OCI-M2 (cell line): ENCODE measurements around the gene RNF144B.
"Not testable (repeated sequence)": the region's sequence is repeated elsewhere in the genome, so short reads cannot be mapped to it uniquely, and the experiment has no call there.

Experiments
- DNase-seq: peaks from one replicate; lab custom pipeline; 2025; ENCODE audit not compliant: unreplicated experiment; lab: John Stamatoyannopoulos, UW

RNF144B gene

GRCh38 chr6:18387061-18387721 is at the start of gene RNF144B:
TSS of gene RNF144B (plus strand) at chr6:18387350. CDS start at chr6:18399535, 12,185 bp downstream.
- no peak for DNase-seq

GRCh38 chr6:18339599-18339998 is 47.6 kb upstream of the RNF144B start:
- no peak for DNase-seq

GRCh38 chr6:18340781-18341551 is 46.2 kb upstream of the RNF144B start:
- DNase-seq = no peak

- no peak for DNase-seq
Measured at GRCh38 chr6:18342223-18342622, 44.9 kb upstream of the RNF144B start.

GRCh38 chr6:18343741-18344140 is 43.4 kb upstream of the RNF144B start:
- no peak for DNase-seq

- DNase-seq = no peak
Measured at GRCh38 chr6:18347021-18347577, 40.1 kb upstream of the RNF144B start.

- no peak for DNase-seq
Measured at GRCh38 chr6:18347866-18348265, 39.3 kb upstream of the RNF144B start.

- DNase-seq = no peak
Measured at GRCh38 chr6:18349386-18349785, 37.8 kb upstream of the RNF144B start.

- DNase-seq = no peak
Measured at GRCh38 chr6:18350271-18350670, 36.9 kb upstream of the RNF144B start.

- no peak for DNase-seq
Measured at GRCh38 chr6:18350712-18351111, 36.4 kb upstream of the RNF144B start.

- no peak for DNase-seq
Measured at GRCh38 chr6:18352001-18352400, 35.1 kb upstream of the RNF144B start.

GRCh38 chr6:18352842-18353241 is 34.3 kb upstream of the RNF144B start:
- DNase-seq = no peak

GRCh38 chr6:18353251-18353650 is 33.9 kb upstream of the RNF144B start:
- DNase-seq = no peak

GRCh38 chr6:18357546-18357945 is 29.6 kb upstream of the RNF144B start:
- not testable (repeated sequence) for DNase-seq

- DNase-seq = no peak
Measured at GRCh38 chr6:18359237-18359885, 27.8 kb upstream of the RNF144B start.

- DNase-seq = no peak
Measured at GRCh38 chr6:18360188-18360587, 27.0 kb upstream of the RNF144B start.

- DNase-seq = no peak
Measured at GRCh38 chr6:18362058-18362561, 25.0 kb upstream of the RNF144B start.

GRCh38 chr6:18363746-18364145 is 23.4 kb upstream of the RNF144B start:
- no peak for DNase-seq

- not testable (repeated sequence) for DNase-seq
Measured at GRCh38 chr6:18364561-18364960, 22.6 kb upstream of the RNF144B start.

- no peak for DNase-seq
Measured at GRCh38 chr6:18367371-18367770, 19.8 kb upstream of the RNF144B start.

GRCh38 chr6:18368277-18369105 is 18.7 kb upstream of the RNF144B start:
- no peak for DNase-seq
